ENCODE measurements around the gene RAB11FIP3. TPM values are rescaled to one million over a fixed set of nuclear protein-coding genes. Genes with fewer than 3 reads are reported as not detected.
A peak's percentile ranks its signal among the peaks of the same experiment; 100 is the strongest.

Gene RAB11FIP3
- total and polyA plus RNA-seq, 9 of the 15 experiments (the other 6 are each of a cell fraction or from before 2014, with no cell fraction given) = 0.46 to 13.1 (median 4.3) TPM

GRCh38 chr16:396605-397004 is 28.8 kb upstream of the RAB11FIP3 start (continued):
- TF ChIP-seq PTBP1 (IDR thresholded peaks at IDR 0.05; ENCODE audit: low read depth, low read length) (no peak), GATAD2B (IDR thresholded peaks at IDR 0.05; ENCODE audit: borderline replicate concordance) (peak; percentile 60; the same call in 1 of the 2 replicates), TFAP4 (CRISPR knock-in tag; IDR thresholded peaks at IDR 0.05; ENCODE audit: borderline replicate concordance) (peak; percentile 57; the same call in 1 of the 2 replicates), EP300 (IDR thresholded peaks at IDR 0.05; ENCODE audit: low read length) (peak; percentile 10; the same call in 1 of the 2 replicates), USF2 (CRISPR knock-in tag; IDR thresholded peaks at IDR 0.05) (peak; percentile 76), USF1 (CRISPR knock-in tag; IDR thresholded peaks at IDR 0.05) (peak; percentile 82), ETV6 (IDR thresholded peaks at IDR 0.05; ENCODE audit: borderline replicate concordance in 1 of 2, low read depth in 2 of 2, low read length in 1 of 2) (no peak), ETV6 (CRISPR knock-in tag; IDR thresholded peaks at IDR 0.05; ENCODE audit: borderline replicate concordance) (no peak), CREM (IDR thresholded peaks at IDR 0.05; ENCODE audit: low read depth) (no peak), ATF6 (CRISPR knock-in tag; IDR thresholded peaks at IDR 0.05) (no peak), ATF2 (CRISPR knock-in tag; IDR thresholded peaks at IDR 0.05) (no peak), CREB5 (CRISPR knock-in tag; IDR thresholded peaks at IDR 0.05) (no peak), NFE2 (IDR thresholded peaks at IDR 0.05; ENCODE audit: low read depth) (no peak), E2F4 (CRISPR knock-in tag; IDR thresholded peaks at IDR 0.05; ENCODE audit: low read depth) (no peak), SIRT6 (IDR thresholded peaks at IDR 0.05; ENCODE audit: low read depth, low read length) (no peak), CREBBP (IDR thresholded peaks at IDR 0.05; ENCODE audit: low read depth, low read length) (no peak), ZNF24 (IDR thresholded peaks at IDR 0.05) (no peak), CAMTA2 (CRISPR knock-in tag; conservative IDR thresholded peaks at IDR 0.05) (no peak), ZNF280A (IDR thresholded peaks at IDR 0.05; ENCODE audit: low read depth, partially characterized antibody) (no peak)

All from K562 (cell line).